ENCODE measurements around the gene CNTN5. TPM values are rescaled to one million over a fixed set of nuclear protein-coding genes. Genes with fewer than 3 reads are reported as not detected.

CNTN5 gene
- total RNA-seq, 2 donors from 2014 or later = 0.78 TPM; not detected in 1

- no peaks in the 10 kb centered on the region for H3K9me3 ChIP-seq
- H3K4me3 ChIP-seq = no peak overlapping the region
- no peak for DNase-seq
- H3K27ac ChIP-seq = no peak overlapping the region
- H3K36me3 ChIP-seq (replicated peaks in 1 of 2; ENCODE audit: insufficient read depth in 1 of 2, low read depth in 2 of 2) = no peaks in the 10 kb centered on the region
- 9 to 22% methylated on average over 2 of the region's 2 CpGs for WGBS, 2 donors
- H3K4me1 ChIP-seq = no peaks in the 10 kb centered on the region
- no peaks in the 10 kb centered on the region for H3K27me3 ChIP-seq
- intact Hi-C loops (cut with DNase I) = no loop called here
- TF ChIP-seq CTCF (IDR thresholded peaks at IDR 0.05) = no peak
- no peak for TF ChIP-seq POLR2A (IDR thresholded peaks at IDR 0.05)
- no peak for ATAC-seq
Measured at GRCh38 chr11:99645934-99646333, 625.2 kb downstream of the CNTN5 start.

- Histone ChIP-seq H3K9me3 (no peaks in the 10 kb centered on the region), H3K27ac (no peak overlapping the region), H3K27me3 (no peaks in the 10 kb centered on the region), H3K4me1 (no peaks in the 10 kb centered on the region), H3K36me3 (replicated peaks in 1 of 2; ENCODE audit: insufficient read depth in 1 of 2, low read depth in 2 of 2) (no peaks in the 10 kb centered on the region), H3K4me3 (no peak overlapping the region)
- TF ChIP-seq CTCF (IDR thresholded peaks at IDR 0.05) = no peak
- 37 to 43% methylated on average over 2 of the region's 2 CpGs for WGBS, 2 donors
- ATAC-seq (no peak), DNase-seq (no peak)
- intact Hi-C loops (cut with DNase I) = no loop called here
Measured at GRCh38 chr11:99670067-99670676, 649.4 kb downstream of the CNTN5 start.

- WGBS, 2 donors = 55% methylated on average over 8 of the region's 8 CpGs
- DNase-seq = no peak
- no peaks in the 10 kb centered on the region for H3K4me1 ChIP-seq
- no peak overlapping the region for H3K27ac ChIP-seq
- H3K27me3 ChIP-seq = peaks cover 0 to 3% of the 10 kb centered on the region in 2 donors
- no peaks in the 10 kb centered on the region for H3K9me3 ChIP-seq
- TF ChIP-seq POLR2A (IDR thresholded peaks at IDR 0.05) (no peak), CTCF (IDR thresholded peaks at IDR 0.05) (no peak)
- ATAC-seq = no peak
- no peak overlapping the region for H3K4me3 ChIP-seq
- no peaks in the 10 kb centered on the region for H3K36me3 ChIP-seq (replicated peaks in 1 of 2; ENCODE audit: insufficient read depth in 1 of 2, low read depth in 2 of 2)
- intact Hi-C loops (cut with DNase I) = no loop called here
Measured at GRCh38 chr11:99671808-99672409, 651.2 kb downstream of the CNTN5 start.

GRCh38 chr11:99676292-99676691 is 655.5 kb downstream of the CNTN5 start:
- WGBS, 2 donors = 78 to 82% methylated on average over 4 of the region's 4 CpGs
- DNase-seq = no peak
- ATAC-seq = no peak

More at GRCh38 chr11:99676292-99676691, 655.5 kb downstream of the CNTN5 start:
- Histone ChIP-seq H3K27me3 (peaks cover 0 to 3% of the 10 kb centered on the region in 2 donors), H3K36me3 (replicated peaks in 1 of 2; ENCODE audit: insufficient read depth in 1 of 2, low read depth in 2 of 2) (no peaks in the 10 kb centered on the region), H3K9me3 (no peaks in the 10 kb centered on the region), H3K4me3 (no peak overlapping the region), H3K27ac (no peak overlapping the region), H3K4me1 (peaks cover 7% of the 10 kb centered on the region)
- no peak for TF ChIP-seq CTCF (IDR thresholded peaks at IDR 0.05)
- no peak for TF ChIP-seq POLR2A (IDR thresholded peaks at IDR 0.05)
- intact Hi-C loops (cut with DNase I) = no loop called here
